Measurements from ENCODE around the gene CCDC9.

- TF ChIP-seq ZFP30 (CRISPR knock-in tag; IDR thresholded peaks at IDR 0.05) (no peak), PATZ1 (CRISPR knock-in tag; IDR thresholded peaks at IDR 0.05; ENCODE audit: borderline replicate concordance) (no peak), SNAI2 (CRISPR knock-in tag; IDR thresholded peaks at IDR 0.05) (no peak), TOX (CRISPR knock-in tag; IDR thresholded peaks at IDR 0.05; ENCODE audit: borderline replicate concordance) (no peak), TSHZ2 (CRISPR knock-in tag; IDR thresholded peaks at IDR 0.05) (no peak), TCF4 (CRISPR knock-in tag; IDR thresholded peaks at IDR 0.05; ENCODE audit: borderline replicate concordance) (no peak), ZFP3 (CRISPR knock-in tag; IDR thresholded peaks at IDR 0.05) (peak; percentile 64; the same call in 1 of the 2 replicates), ESRRG (CRISPR knock-in tag; IDR thresholded peaks at IDR 0.05) (no peak), CSDC2 (CRISPR knock-in tag; IDR thresholded peaks at IDR 0.05) (peak; percentile 87), ARNTL (CRISPR knock-in tag; IDR thresholded peaks at IDR 0.05; ENCODE audit: borderline replicate concordance, low read depth) (no peak), CSRNP3 (CRISPR knock-in tag; IDR thresholded peaks at IDR 0.05) (no peak), RARB (CRISPR knock-in tag; IDR thresholded peaks at IDR 0.05) (no peak)
Measured at GRCh38 chr19:47231215-47232054, 24.9 kb upstream of the CCDC9 start.

Measured in SK-N-SH treated with all-trans-retinoic acid at 6 μM for 48 hours (cell line).